ENCODE results near the gene B9D1. TPM values are rescaled to one million over a fixed set of nuclear protein-coding genes. Genes with fewer than 3 reads are reported as not detected.

Gene B9D1
- total RNA-seq, 1 experiment from 2014 or later, result 20.0 TPM

DNA sequence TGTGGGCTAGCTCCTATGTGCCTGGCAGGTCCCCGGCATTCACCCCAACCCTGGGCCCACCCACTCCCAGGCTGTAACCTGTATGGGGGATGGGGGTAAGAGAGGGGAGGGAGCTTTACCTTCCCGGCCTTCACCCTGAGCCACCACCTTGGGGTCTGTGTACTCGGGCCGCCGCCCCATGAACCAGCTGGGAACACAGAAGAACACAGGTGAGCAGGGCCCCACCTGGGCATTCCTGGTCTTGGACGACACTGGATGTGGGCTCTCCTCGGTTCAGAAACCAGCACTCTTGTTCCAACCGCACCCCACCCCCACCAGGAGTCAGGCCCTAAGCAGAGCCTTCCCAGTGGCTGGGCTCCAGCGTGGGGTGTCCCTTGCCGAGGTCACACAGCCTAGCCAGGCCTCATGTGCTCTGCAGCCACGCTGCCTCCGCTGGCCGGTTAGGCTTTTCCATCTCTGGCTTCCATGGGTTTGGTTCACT is 18.8 kb downstream of the B9D1 start:
- no peak overlapping the region for H3K9ac ChIP-seq (ENCODE audit: low read length)
- no peak overlapping the region for H2AFZ ChIP-seq (ENCODE audit: low read depth, low read length, poor library complexity, severe bottlenecking)
- no peaks in the 10 kb centered on the region for H3K27me3 ChIP-seq (ENCODE audit: insufficient read depth, low read length)
- H3K9me2 ChIP-seq (ENCODE audit: insufficient read depth), result no peaks in the 10 kb centered on the region
- RAD21 ChIA-PET (ENCODE audit: low non-redundant PET in 1 of 2, low total read pairs in 2 of 2, uncharacterized antibody in 2 of 2, unreplicated experiment in 2 of 2), result interaction anchor here in 1 of 2 experiments (0.6 kb wide), 1 partner anchor 11 kb away, joined by 3 read pairs; no protein-coding TSS in a partner anchor
- H3K4me2 ChIP-seq (ENCODE audit: low read length), result no peak overlapping the region
- H3K9me3 ChIP-seq (ENCODE audit: control insufficient read depth in 1 of 2, insufficient read depth in 1 of 2, low read depth in 1 of 2, low read length in 2 of 2), result no peaks in the 10 kb centered on the region
- peaks cover 0 to under 1% of the 10 kb centered on the region in 2 experiments; a peak in 1 of 4 replicates for H3K36me3 ChIP-seq (ENCODE audit: control insufficient read depth in 1 of 2, insufficient read depth in 2 of 2, low read length in 2 of 2)
- ATAC-seq, result no peak
- CTCF ChIA-PET, result no interaction called here
- DNase-seq (ENCODE audit: low read depth, low spot score), result no peak
- no peak for TF ChIP-seq ELF1 (IDR thresholded peaks at IDR 0.05; ENCODE audit: borderline replicate concordance, low read depth)
- no peak for TF ChIP-seq POLR2AphosphoS5 (IDR thresholded peaks at IDR 0.05; ENCODE audit: low read depth, low read length)
- no peak for TF ChIP-seq YY1 (IDR thresholded peaks at IDR 0.05; ENCODE audit: extremely low read depth, insufficient replicate concordance, low read depth, low read length)
- no peak for TF ChIP-seq ZNF274 (IDR thresholded peaks at IDR 0.05; ENCODE audit: low read depth, low read length)
- TF ChIP-seq, protein P1, sequence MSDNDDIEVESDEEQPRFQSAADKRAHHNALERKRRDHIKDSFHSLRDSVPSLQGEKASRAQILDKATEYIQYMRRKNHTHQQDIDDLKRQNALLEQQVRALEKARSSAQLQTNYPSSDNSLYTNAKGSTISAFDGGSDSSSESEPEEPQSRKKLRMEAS (IDR thresholded peaks at IDR 0.05), result no peak
- TF ChIP-seq, protein P2, sequence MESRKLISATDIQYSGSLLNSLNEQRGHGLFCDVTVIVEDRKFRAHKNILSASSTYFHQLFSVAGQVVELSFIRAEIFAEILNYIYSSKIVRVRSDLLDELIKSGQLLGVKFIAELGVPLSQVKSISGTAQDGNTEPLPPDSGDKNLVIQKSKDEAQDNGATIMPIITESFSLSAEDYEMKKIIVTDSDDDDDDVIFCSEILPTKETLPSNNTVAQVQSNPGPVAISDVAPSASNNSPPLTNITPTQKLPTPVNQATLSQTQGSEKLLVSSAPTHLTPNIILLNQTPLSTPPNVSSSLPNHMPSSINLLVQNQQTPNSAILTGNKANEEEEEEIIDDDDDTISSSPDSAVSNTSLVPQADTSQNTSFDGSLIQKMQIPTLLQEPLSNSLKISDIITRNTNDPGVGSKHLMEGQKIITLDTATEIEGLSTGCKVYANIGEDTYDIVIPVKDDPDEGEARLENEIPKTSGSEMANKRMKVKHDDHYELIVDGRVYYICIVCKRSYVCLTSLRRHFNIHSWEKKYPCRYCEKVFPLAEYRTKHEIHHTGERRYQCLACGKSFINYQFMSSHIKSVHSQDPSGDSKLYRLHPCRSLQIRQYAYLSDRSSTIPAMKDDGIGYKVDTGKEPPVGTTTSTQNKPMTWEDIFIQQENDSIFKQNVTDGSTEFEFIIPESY (IDR thresholded peaks at IDR 0.05; ENCODE audit: extremely low read depth, insufficient replicate concordance, low read length), result no peak
- no peak for TF ChIP-seq POLR2A (IDR thresholded peaks at IDR 0.05; ENCODE audit: borderline replicate concordance, extremely low read depth, insufficient read depth, insufficient read length)
- TF ChIP-seq CEBPB (IDR thresholded peaks at IDR 0.05; ENCODE audit: low read depth), result no peak
- TF ChIP-seq, protein P3, sequence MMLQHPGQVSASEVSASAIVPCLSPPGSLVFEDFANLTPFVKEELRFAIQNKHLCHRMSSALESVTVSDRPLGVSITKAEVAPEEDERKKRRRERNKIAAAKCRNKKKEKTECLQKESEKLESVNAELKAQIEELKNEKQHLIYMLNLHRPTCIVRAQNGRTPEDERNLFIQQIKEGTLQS (IDR thresholded peaks at IDR 0.05), result no peak
- TF ChIP-seq EZH2phosphoT487 (IDR thresholded peaks at IDR 0.05; ENCODE audit: borderline replicate concordance), result no peak
- TF ChIP-seq EGR1 (IDR thresholded peaks at IDR 0.05; ENCODE audit: low read depth), result no peak
- no peak for TF ChIP-seq ZFX (IDR thresholded peaks at IDR 0.05)
- no peak for TF ChIP-seq SP1 (IDR thresholded peaks at IDR 0.05; ENCODE audit: low read depth)
- TF ChIP-seq TCF7L2 (IDR thresholded peaks at IDR 0.05; ENCODE audit: borderline replicate concordance, extremely low read depth, insufficient read depth, insufficient read length), result no peak
- TF ChIP-seq JUND (IDR thresholded peaks at IDR 0.05), result no peak
- no peak for TF ChIP-seq SRF (IDR thresholded peaks at IDR 0.05; ENCODE audit: low read depth)
- no peak for TF ChIP-seq EZH2 (IDR thresholded peaks at IDR 0.05)
- TF ChIP-seq RAD21 (IDR thresholded peaks at IDR 0.05; ENCODE audit: low read depth), result no peak
- TF ChIP-seq, protein P4, sequence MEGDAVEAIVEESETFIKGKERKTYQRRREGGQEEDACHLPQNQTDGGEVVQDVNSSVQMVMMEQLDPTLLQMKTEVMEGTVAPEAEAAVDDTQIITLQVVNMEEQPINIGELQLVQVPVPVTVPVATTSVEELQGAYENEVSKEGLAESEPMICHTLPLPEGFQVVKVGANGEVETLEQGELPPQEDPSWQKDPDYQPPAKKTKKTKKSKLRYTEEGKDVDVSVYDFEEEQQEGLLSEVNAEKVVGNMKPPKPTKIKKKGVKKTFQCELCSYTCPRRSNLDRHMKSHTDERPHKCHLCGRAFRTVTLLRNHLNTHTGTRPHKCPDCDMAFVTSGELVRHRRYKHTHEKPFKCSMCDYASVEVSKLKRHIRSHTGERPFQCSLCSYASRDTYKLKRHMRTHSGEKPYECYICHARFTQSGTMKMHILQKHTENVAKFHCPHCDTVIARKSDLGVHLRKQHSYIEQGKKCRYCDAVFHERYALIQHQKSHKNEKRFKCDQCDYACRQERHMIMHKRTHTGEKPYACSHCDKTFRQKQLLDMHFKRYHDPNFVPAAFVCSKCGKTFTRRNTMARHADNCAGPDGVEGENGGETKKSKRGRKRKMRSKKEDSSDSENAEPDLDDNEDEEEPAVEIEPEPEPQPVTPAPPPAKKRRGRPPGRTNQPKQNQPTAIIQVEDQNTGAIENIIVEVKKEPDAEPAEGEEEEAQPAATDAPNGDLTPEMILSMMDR (IDR thresholded peaks at IDR 0.05 in 2 of 3, conservative IDR thresholded peaks at IDR 0.05 in 1 of 3; ENCODE audit: borderline replicate concordance in 1 of 3, insufficient read depth in 1 of 3, low read depth in 2 of 3, low read length in 2 of 3), result no peak; a peak in 1 of 6 replicates
- no peak for TF ChIP-seq FOSL1 (IDR thresholded peaks at IDR 0.05; ENCODE audit: low read depth)
- no peak overlapping the region for H3K4me3 ChIP-seq (replicated peaks in 1 of 2; ENCODE audit: low read depth in 1 of 2, low read length in 2 of 2)
- POLR2A ChIA-PET, result no interaction called here
- no peak overlapping the region for H3K27ac ChIP-seq (ENCODE audit: low read depth, low read length)
- BruUV-seq (replicated peaks), result no TSS peak
- H4K20me1 ChIP-seq (ENCODE audit: insufficient read depth), result no peaks in the 10 kb centered on the region
- H3K79me2 ChIP-seq (ENCODE audit: insufficient read depth, low read length), result no peaks in the 10 kb centered on the region
- intact Hi-C loops (cut with micrococcal nuclease), result no loop called here
- H3K4me1 ChIP-seq (ENCODE audit: control insufficient read depth in 1 of 2, insufficient read depth in 2 of 2, low read length in 2 of 2), result peaks cover 26 to 33% of the 10 kb centered on the region in 2 experiments

Data from HCT116 (cell line).